NCI-H2196 (cell line): ENCODE measurements around the gene DERL3.

Experiments
- DNase-seq: peaks from one replicate; lab custom pipeline; 2025; ENCODE audit not compliant: unreplicated experiment; lab: John Stamatoyannopoulos, UW

DERL3 gene

DNA sequence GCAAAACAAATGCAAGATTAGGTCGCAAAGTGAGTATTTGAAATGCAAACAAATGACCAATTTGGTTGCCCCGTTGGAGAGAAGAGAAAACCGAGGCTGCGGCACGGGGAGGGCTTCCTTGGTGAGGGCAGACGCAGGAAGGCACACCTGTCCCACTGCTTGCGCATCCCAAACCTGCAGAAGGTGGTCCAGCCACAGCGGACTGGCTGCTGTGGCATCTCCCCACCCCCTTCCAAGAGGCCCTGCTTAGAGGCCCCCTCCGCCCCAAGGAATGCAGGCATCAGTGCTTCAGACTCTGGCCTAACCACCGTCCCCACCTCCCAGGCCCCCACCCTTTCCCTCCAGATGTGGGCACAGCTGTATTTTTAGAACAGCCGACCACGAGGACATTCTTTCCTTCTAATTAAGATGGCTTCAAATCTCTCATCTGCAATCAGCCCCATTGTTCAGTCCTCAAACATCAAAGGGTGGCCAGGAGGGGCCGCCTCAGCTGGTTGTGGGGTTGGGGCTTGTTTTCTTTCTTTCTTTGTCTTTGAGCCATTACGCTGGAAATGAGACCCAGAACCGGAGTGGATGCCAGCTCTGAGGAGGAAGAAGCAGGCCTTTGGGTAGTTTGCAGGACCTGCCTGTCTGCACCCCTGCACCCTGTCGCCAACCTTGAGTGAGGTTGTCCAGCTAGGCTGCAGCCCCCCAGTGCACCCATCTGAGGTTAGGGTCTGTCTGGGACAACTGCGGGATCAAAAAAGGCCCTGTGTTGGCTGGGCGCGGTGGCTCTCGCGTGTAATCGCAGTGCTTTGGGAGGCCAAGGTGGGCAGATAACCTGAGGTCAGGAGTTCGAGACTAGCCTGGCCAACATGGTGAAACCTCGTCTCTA is 9.4 kb upstream of the DERL3 start:
- no peak for DNase-seq

GRCh38 chr22:23847310-23847920 is 8.6 kb upstream of the DERL3 start:
- no peak for DNase-seq

- no peak for DNase-seq
Observed at GRCh38 chr22:23846081-23846469, 7.3 kb upstream of the DERL3 start.

DNA sequence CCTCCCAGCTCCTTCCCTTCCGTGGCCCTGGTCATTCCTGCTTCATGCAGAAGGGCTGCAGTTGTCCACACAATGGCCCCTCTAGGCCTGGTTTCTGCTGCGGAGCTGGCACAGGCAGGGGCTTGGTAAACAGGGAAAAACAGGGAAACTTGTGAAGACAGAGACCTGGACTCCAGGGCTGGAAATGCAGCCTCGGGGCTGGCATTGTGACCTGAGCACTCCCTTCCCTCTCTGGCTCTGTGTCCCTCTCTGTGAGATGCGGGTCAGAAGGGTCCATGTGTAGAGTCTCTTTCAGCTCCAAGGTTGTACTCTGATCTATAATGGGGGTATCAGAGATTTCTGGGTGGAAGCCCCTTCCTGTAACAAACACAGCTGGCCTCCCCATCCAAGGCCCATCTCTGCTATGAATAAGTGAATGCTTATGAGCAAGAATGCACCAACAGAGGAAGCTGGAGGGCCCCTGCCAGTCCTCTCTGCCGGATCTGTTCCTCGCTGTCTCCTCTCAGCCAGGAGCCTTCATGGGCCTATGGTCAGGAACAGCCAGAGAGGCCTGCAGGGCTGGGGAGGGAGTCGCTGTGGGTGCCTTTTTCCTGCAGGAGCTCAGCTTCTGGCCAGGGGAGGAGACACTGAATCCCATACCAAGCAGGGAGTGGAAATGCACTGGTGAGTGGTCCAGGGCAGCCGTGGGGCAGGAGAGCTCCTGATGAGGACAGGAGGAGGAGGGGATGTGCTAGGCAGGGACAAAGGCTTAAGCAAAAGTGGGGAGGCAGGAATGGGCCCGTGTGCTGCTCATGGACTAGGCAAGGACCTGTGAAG is 6.7 kb upstream of the DERL3 start:
- DNase-seq: no peak

DNA sequence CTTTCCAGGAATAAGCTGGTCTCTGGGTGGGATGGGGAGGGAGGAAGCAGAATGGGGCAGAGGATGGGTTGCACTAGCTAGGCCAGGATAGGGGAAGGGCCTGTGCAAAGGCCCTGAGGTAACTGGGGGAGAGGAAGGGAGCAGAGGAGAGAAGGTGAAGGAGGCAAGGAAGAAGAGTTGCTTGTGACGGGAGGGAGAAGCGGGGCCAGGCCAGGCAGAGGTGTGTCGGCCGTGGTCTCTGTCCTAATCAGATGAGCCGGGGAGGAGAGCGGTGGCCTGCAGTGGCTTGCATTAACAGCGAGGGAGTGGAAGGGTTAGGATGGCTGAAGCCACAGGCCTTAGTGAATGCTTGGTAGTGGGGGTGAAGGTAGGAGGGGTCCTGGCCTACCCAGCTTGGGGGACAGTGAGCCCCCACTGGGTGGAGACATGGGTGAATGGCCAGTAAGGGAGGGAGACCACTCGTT is 6.0 kb upstream of the DERL3 start:
- DNase-seq: no peak

GRCh38 chr22:23842599-23842998 is 3.8 kb upstream of the DERL3 start:
- DNase-seq: no peak

DNA sequence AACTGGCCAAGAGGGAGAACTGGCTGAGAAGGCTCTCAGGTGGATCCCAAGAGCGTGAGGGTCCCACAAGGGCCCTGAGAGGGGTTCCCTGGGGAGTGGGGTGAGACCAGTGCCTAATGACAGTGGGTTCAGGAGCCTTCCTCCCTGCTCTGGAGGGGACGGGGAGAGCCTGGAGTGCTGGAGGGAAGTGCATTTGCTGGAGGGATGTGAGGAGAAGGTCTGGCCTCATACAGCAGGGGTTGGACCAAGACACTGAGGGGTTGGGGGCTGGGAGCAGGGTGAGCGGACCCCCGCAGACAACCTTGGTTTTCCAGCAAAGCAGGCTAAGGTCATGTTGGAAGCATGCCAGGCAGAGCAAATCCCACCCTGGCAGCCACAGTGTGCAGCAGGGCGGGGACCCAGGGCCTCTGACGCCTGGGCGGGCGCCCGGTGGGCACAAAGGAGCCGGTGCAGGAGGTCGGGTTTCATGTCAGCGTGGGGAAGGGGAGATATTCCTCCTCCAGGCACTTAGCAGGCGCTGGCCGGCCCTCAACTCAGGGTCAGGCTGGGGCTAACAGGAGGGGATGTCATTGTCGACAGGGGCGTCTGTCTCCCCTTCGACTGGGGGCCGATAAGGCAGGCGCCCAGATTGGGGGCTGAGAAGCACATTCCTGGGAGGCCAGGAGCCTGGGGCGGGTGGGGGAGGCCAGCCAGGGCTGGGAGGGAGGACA is 3.1 kb upstream of the DERL3 start:
- DNase-seq: no peak

- DNase-seq: no peak
Observed at GRCh38 chr22:23841292-23841691, 2.5 kb upstream of the DERL3 start.

DNA sequence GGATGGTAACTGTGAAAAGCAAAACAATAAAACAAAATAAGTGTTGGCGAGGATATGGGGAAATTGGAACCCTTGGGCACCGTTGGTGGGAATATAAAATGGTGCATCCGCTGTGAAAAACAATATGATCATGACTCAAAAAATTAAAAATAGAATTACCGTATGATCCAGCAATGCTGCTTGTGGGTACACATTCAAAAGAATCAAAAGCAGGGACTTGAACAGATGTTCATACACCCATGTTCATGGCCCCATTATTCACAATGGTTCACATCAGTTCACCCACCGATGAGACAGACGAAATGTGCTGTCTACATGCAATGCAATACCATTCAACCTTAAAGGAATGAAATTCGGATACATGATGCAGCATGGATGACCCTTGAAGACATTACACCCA is 1.2 kb upstream of the DERL3 start:
- DNase-seq: no peak

DNA sequence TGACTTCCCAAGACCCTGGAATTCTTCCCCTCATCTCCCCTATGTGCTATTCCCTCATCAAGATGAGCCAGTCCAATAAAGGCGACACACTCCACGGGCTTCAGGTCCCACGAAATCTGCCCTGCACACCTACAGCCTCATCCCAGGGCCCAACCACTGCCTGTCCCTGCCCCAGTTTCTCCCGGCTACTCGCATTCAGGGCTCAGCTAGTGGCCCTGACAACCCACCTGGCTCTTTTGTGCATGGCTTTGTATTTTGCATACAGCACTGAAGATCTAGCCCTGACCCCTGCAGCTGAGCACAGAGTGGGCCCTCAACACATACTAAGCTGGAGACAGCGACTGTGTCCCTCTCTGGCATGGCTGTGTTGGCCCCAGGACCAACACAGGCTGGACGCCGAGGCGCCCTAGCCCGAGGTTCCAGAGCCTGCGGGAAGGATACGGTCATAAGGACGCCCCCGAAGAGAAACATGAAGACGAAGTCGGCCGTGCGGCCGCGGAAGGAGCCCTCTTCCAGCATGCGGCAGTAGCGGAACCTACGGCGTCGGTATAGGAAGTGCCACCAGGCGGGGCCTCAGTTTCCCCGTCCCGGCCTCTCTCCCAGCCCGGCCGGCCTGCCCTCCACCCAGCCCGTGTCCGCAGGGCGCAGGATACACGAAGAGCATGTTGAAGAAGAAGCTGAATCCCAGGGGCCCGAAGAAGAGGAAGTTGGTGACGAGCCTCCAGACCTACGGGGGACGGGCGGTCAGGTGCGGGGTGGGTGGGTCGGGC is 710 bp downstream of the DERL3 start:
- no peak for DNase-seq

DNA sequence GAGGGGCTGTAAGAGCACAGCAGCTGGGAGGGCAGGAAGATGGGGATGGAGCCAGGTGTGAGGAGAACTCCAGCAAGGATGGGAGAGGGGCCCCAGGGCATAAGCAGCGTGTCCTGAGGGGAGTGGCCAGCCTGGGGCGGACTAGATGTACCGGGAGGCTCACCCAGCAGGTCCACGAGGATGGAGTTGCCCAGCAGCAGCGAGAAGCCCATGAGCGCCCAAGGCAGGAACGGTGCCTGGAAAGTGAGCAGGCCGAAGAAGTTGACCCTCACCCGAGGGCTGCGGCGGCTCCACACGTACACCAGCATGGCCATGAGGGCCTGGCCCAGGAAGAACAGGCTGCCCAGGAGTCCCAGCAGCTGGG is 1.3 kb downstream of the DERL3 start:
- no peak for DNase-seq

GRCh38 chr22:23836692-23837495 is 1.9 kb downstream of the DERL3 start:
- DNase-seq: no peak

DNA sequence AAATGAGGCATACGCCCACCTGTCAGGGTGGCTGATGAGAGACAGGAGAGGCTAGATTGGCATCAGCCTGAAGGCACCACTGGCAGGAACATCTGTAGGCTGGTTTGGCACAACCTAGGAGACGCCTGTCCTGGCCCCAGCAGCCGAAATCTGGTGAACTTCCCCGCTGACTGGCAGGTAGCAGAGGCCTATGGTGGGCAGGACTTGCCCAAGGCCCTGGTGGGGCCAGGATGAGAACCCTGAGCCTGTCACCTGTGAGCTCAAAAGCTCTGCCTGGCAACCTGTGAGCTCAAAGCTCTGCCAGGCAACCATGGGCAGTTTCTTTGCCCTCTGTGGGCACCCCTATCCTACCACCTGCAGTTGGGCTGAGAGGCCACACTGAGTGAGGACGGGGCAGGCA is 2.5 kb downstream of the DERL3 start:
- no peak for DNase-seq

DNA sequence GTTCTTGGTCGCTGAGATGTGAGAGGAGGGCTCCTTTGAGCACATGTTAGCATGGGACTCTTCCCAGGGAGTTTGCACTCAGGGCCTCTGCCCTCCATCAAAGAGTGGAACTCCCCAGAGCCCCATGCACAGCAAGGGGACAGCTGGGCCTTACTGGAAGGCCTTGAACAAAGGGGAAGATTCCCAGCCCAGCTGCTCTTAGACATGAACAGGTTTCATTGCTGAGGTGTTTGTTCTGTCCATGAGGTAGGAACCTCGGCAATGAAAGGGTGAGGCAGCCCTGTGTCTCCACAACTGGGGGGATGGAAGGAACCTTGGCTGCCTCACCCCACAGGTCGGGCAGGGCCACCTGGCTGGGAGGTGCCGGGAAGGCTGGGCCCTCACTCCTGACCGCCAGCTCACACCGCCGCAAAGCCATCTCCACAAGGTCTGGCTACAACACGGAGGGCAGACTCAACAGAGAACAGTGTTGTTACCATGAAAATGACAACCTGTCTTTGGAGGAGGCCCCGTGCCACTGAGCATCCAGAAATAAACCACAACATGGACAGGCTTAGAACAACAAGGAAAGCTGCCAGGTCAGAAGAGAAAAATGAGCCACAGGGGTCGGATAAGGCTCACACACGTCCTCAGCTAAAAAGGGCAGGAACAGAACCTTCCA is 3.2 kb downstream of the DERL3 start:
- no peak for DNase-seq

DNA sequence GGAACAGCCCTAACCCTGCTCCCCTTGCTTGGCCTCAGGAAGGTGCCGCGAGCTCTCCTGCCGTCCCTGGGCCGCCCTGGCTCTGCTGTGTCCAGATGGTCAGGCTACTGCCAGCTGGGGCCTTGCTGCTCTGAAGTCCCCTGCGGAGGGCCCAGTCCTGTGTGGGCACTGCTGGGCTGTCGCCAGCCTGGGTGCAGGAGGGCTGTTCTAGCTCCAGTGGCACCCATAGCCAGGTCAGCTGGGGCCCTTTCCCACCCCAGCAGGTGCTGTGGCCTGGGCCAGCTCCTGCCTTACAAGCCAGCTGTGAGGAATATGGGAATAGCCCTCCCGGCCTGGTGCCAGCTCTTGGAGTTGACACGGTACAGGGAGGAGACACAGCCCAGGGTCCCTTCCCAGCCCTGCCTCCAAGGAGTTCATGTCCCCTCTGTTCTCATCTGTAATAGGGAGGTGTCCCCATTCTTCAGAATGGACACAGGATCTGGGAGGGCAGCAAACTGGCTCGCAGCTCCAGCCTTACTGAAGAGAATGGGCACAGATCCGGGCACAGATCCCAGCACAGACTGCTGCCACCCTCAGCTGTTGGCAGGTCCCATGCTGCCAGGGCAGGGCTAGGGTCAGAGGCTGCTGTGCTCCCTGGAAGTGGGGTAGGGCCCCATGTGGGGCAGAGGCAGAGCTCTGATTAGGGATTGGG is 3.9 kb downstream of the DERL3 start:
- DNase-seq: no peak

GRCh38 chr22:23834406-23834792 is 4.4 kb downstream of the DERL3 start:
- no peak for DNase-seq

- no peak for DNase-seq
Observed at GRCh38 chr22:23833911-23834317, 4.9 kb downstream of the DERL3 start.

DNA sequence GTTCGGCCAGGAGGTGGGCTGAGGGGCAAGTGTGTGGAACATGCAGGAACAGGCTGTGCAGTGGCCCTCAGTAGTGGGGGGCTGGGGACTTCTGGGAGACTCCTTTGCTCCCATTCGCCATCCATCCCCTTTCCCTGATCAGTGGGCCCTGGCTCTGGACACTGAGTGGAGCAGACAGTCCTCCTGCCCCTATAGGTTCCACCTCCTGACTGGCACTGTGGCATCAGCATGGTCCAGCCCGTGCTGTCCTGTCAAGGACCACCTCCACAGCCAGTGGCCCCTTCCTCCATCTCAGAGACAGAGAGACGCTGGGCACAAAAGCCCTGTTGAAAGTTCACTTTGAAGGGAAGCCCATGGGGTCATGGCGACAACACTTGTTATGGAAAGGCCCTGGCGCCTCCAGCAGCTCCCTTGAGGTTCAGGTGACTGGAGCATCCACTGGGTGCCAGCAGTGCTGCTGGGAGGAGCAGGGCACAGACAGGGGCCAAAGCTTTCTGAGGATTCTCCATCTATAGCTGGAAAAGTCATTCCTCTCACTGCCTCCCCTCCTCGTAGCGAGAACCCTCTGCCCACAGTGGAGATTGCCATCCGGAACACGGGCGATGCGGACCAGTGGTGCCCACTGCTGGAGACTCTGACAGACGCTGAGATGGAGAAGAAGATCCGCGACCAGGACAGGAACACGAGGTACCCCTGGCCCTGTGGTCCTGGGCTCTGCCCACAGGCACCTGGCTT is 5.6 kb downstream of the DERL3 start:
- no peak for DNase-seq
